IMR-90 (cell line): Measurements from ENCODE around the gene CD276. TPM values are rescaled to one million over a fixed set of nuclear protein-coding genes. Genes with fewer than 3 reads are reported as not detected.

ENCODE experiments used
- ATAC-seq: fragments of 200-7000 bp; cut with Tn5 transposase; 2 replicates; pipeline ENCODE4 v1.9.1; 2020; ENCODE audit warnings: low read depth, mild to moderate bottlenecking, moderate library complexity
- BruUV-seq: library from RNA; stranded (reverse); fragments of 400-500 nt; replicated peaks from 2 replicates; lab custom pipeline; 2021; lab: Mats Ljungman, UMichigan
- CTCF ChIA-PET: fragments of 300-600 bp; formaldehyde crosslinking; extraction: SDS; loops from one replicate; lab custom pipeline; 2021; ENCODE audit warnings: antibody characterized with exemption; lab: Yijun Ruan, JAX
- POLR2A ChIA-PET: fragments of 300-600 bp; sonication (Branson Sonifier 250); formaldehyde crosslinking; loops from one replicate; lab custom pipeline; 2022; ENCODE audit warnings: antibody characterized with exemption; ENCODE audit not compliant: unreplicated experiment; lab: Charles Lee
- DNase-seq: peaks from one replicate; pipeline ENCODE4 v3.0.0; 2013
- H2AFZ ChIP-seq: replicated peaks from 2 replicates; pipeline ENCODE3; 2013; ENCODE audit warnings: low read length, mild to moderate bottlenecking; ENCODE audit not compliant: poor library complexity
- H2AK5ac ChIP-seq: 2 replicates; pipeline ENCODE4 v1.6.1; 2013; ENCODE audit warnings: low read depth, low read length, inconsistent platforms
- H2AK9ac ChIP-seq: replicated peaks from 2 replicates; pipeline ENCODE3; 2013; ENCODE audit warnings: mild to moderate bottlenecking, low read depth, low read length, moderate library complexity; ENCODE audit not compliant: poor library complexity
- H2BK120ac ChIP-seq: 2 replicates; pipeline ENCODE4 v1.6.1; 2013; ENCODE audit warnings: low read depth, low read length, inconsistent platforms
- H2BK15ac ChIP-seq: 3 replicates; pipeline ENCODE4 v1.6.1; 2013; ENCODE audit warnings: low read depth, low read length, inconsistent platforms
- H2BK20ac ChIP-seq: 2 replicates; pipeline ENCODE4 v1.6.1; 2013; ENCODE audit warnings: low read depth, mild to moderate bottlenecking, inconsistent platforms, low read length, moderate library complexity
- H2BK5ac ChIP-seq: 2 replicates; pipeline ENCODE4 v1.6.1; 2013; ENCODE audit warnings: mild to moderate bottlenecking, low read depth, low read length, inconsistent platforms; ENCODE audit not compliant: poor library complexity, severe bottlenecking
- H3K14ac ChIP-seq: replicated peaks from 2 replicates; pipeline ENCODE4 v1.6.1; 2013; ENCODE audit warnings: low read depth, low read length, inconsistent platforms
- H3K18ac ChIP-seq: 2 replicates; pipeline ENCODE4 v1.6.1; 2013; ENCODE audit warnings: low read depth, low read length, control low read depth
- H3K23ac ChIP-seq: 2 replicates; pipeline ENCODE4 v1.6.1; 2013; ENCODE audit warnings: low read depth, low read length, inconsistent platforms
- H3K27ac ChIP-seq: 2 replicates; pipeline ENCODE4 v1.5.1; 2013; ENCODE audit warnings: mild to moderate bottlenecking, control low read depth, low read length; ENCODE audit not compliant: insufficient read depth
- H3K27me3 ChIP-seq: 2 replicates; pipeline ENCODE4 v1.6.1; 2013; ENCODE audit warnings: low read length; ENCODE audit not compliant: control insufficient read depth, insufficient read depth
- H3K36me3 ChIP-seq: 2 replicates; pipeline ENCODE4 v1.6.1; 2013; ENCODE audit warnings: low read length, mixed read lengths; ENCODE audit not compliant: control insufficient read depth, insufficient read depth
- H3K4ac ChIP-seq: 2 replicates; pipeline ENCODE4 v1.6.1; 2013; ENCODE audit warnings: low read depth, low read length, inconsistent platforms
- H3K4me1 ChIP-seq: 2 replicates; pipeline ENCODE4 v1.6.1; 2013; ENCODE audit warnings: low read length, mixed read lengths; ENCODE audit not compliant: control insufficient read depth, insufficient read depth
- H3K4me2 ChIP-seq: 2 replicates; pipeline ENCODE4 v1.6.1; 2013; ENCODE audit warnings: low read depth, mild to moderate bottlenecking, control low read depth, low read length, moderate library complexity
- H3K4me3 ChIP-seq: 2 replicates; pipeline ENCODE4 v1.5.1; 2013; ENCODE audit warnings: low read depth, mild to moderate bottlenecking, control low read depth, low read length, moderate library complexity; ENCODE audit not compliant: insufficient read depth
- H3K56ac ChIP-seq: 2 replicates; pipeline ENCODE4 v1.6.1; 2013; ENCODE audit warnings: low read length, inconsistent platforms; ENCODE audit not compliant: insufficient read depth; ENCODE audit errors: extremely low read depth
- H3K79me1 ChIP-seq, 2 experiments: 2 replicates each; pipeline ENCODE4 v1.6.1; 2013; ENCODE audit warnings: low read length in 2 of 2, inconsistent platforms in 1 of 2, low read depth in 1 of 2
- H3K9ac ChIP-seq: 2 replicates; pipeline ENCODE4 v1.6.1; 2013; ENCODE audit warnings: low read depth, low read length, control low read depth
- H3K9me1 ChIP-seq: 2 replicates; pipeline ENCODE4 v1.6.1; 2013; ENCODE audit warnings: low read length, inconsistent platforms; ENCODE audit not compliant: insufficient read depth
- H3K9me3 ChIP-seq: 2 replicates; pipeline ENCODE4 v1.6.1; 2013; ENCODE audit warnings: low read length; ENCODE audit not compliant: control insufficient read depth, insufficient read depth
- H4K20me1 ChIP-seq: 2 replicates; pipeline ENCODE4 v1.6.1; 2013; ENCODE audit warnings: low read length, inconsistent platforms; ENCODE audit not compliant: insufficient read depth
- H4K5ac ChIP-seq: 2 replicates; pipeline ENCODE4 v1.6.1; 2013; ENCODE audit warnings: mild to moderate bottlenecking, low read depth, low read length, control low read depth
- H4K8ac ChIP-seq, 2 experiments: 2 replicates each; pipeline ENCODE4 v1.6.1; 2013; ENCODE audit warnings: low read depth in 2 of 2, low read length in 2 of 2, control low read depth in 1 of 2, inconsistent platforms in 1 of 2
- H4K91ac ChIP-seq: 2 replicates; pipeline ENCODE4 v1.6.1; 2013; ENCODE audit warnings: low read depth, low read length, inconsistent platforms; ENCODE audit not compliant: insufficient read depth
- BHLHE40 ChIP-seq: fragments of 150-350 bp; IDR thresholded peaks from 2 replicates; pipeline ENCODE4 v1.6.1; 2016; ENCODE audit warnings: mild to moderate bottlenecking, low read depth, low read length
- CEBPB ChIP-seq: IDR thresholded peaks from 2 replicates; pipeline ENCODE4 v1.6.1; 2012; ENCODE audit warnings: low read depth, low read length, improper control_type of control experiment
- CHD1 ChIP-seq: IDR thresholded peaks from 2 replicates; pipeline ENCODE4 v1.6.1; 2012; ENCODE audit warnings: low read depth, low read length, improper control_type of control experiment
- CTCF ChIP-seq: conservative IDR thresholded peaks from 2 replicates; pipeline ENCODE4 v1.5.1; 2012; ENCODE audit warnings: mild to moderate bottlenecking, low read depth, low read length, improper control_type of control experiment
- ELK1 ChIP-seq: fragments of 150-350 bp; IDR thresholded peaks from 2 replicates; pipeline ENCODE4 v1.6.1; 2016; ENCODE audit warnings: low read depth, mild to moderate bottlenecking, low read length, moderate library complexity, borderline replicate concordance
- MAFK ChIP-seq: IDR thresholded peaks from 2 replicates; pipeline ENCODE4 v1.6.1; 2012; ENCODE audit warnings: low read depth, low read length, improper control_type of control experiment
- MAZ ChIP-seq: IDR thresholded peaks from 2 replicates; pipeline ENCODE4 v1.6.1; 2012; ENCODE audit warnings: low read depth, mild to moderate bottlenecking, low read length, improper control_type of control experiment, moderate library complexity, borderline replicate concordance
- MXI1 ChIP-seq: IDR thresholded peaks from 2 replicates; pipeline ENCODE4 v1.6.1; 2012; ENCODE audit warnings: low read depth, mild to moderate bottlenecking, low read length, moderate library complexity, borderline replicate concordance
- NFE2L2 ChIP-seq: fragments of 150-350 bp; IDR thresholded peaks from 2 replicates; pipeline ENCODE4 v1.6.1; 2016; ENCODE audit warnings: low read depth, mild to moderate bottlenecking, low read length
- POLR2A ChIP-seq: IDR thresholded peaks from 2 replicates; pipeline ENCODE4 v1.6.1; 2012; ENCODE audit warnings: mild to moderate bottlenecking, low read depth, low read length
- RAD21 ChIP-seq: IDR thresholded peaks from 2 replicates; pipeline ENCODE4 v1.6.1; 2012; ENCODE audit warnings: low read length, improper control_type of control experiment
- RCOR1 ChIP-seq: IDR thresholded peaks from 2 replicates; pipeline ENCODE4 v1.6.1; 2012; ENCODE audit warnings: mild to moderate bottlenecking, low read length, improper control_type of control experiment; ENCODE audit not compliant: insufficient replicate concordance
- RFX5 ChIP-seq: IDR thresholded peaks from 2 replicates; pipeline ENCODE4 v1.8.0; 2012; ENCODE audit warnings: low read depth, mild to moderate bottlenecking, low read length, moderate library complexity
- SMC3 ChIP-seq: fragments of 150-350 bp; IDR thresholded peaks from 2 replicates; pipeline ENCODE4 v1.6.1; 2016; ENCODE audit warnings: low read depth, mild to moderate bottlenecking, antibody characterized with exemption, low read length, moderate library complexity
- USF2 ChIP-seq: fragments of 150-350 bp; IDR thresholded peaks from 2 replicates; pipeline ENCODE4 v1.6.1; 2017; ENCODE audit warnings: mild to moderate bottlenecking, antibody characterized with exemption, low read length, low read depth
- WGBS, 2 experiments: methylation state at CpG; one replicate each; pipeline versions ENCODE4 v1.1.5 to v1.1.7; 2013; ENCODE audit warnings: missing lambda C conversion rate in 2 of 2; ENCODE audit not compliant: insufficient read length in 1 of 2; ENCODE audit errors: extremely low coverage in 2 of 2; 5-methylcytosine and 5-hydroxymethylcytosine counted together
- dilution Hi-C: fragments of 300-500 bp; cut with HindIII; formaldehyde crosslinking; loops from one replicate; pipeline ENCODE4 v1.14.3; 2018; ENCODE audit warnings: low sequenced_read_pairs; ENCODE audit not compliant: unreplicated experiment
- in situ Hi-C: fragments of 300-500 bp; cut with MboI; formaldehyde crosslinking; loops from 3 replicates; pipeline ENCODE4 v1.14.3; 2019; ENCODE audit warnings: low sequenced_read_pairs, inconsistent platforms, mixed read lengths
- intact Hi-C: fragments of 100-400 bp; cut with micrococcal nuclease; formaldehyde crosslinking; loops from 2 replicates; pipeline ENCODE4 v1.10.0; 2022
- polyA plus RNA-seq, 3 experiments: library from polyadenylated mRNA; depleted of rRNA; stranded (reverse); fragments of >200 nt; gene quantifications; 2 replicates each; pipeline ENCODE4 v1.2.3, GENCODE V29; 2012; ENCODE audit warnings: low replicate concordance in 1 of 3
- total RNA-seq: library from RNA; depleted of rRNA; stranded (reverse); fragments of >200 nt; gene quantifications from 2 replicates; pipeline ENCODE4 v1.2.3, GENCODE V29; 2012

Gene CD276
- total and polyA plus RNA-seq, 2 of the 4 experiments (the other 2 are of a cell fraction), result 30.8 to 149 TPM

- Histone ChIP-seq H2BK20ac (no peak overlapping the region), H2BK15ac (0 out of 3 replicates have a peak overlapping the region, but pooled peaks have one; percentile 44), H3K4ac (peak overlapping the region; percentile 89), H4K20me1 (peaks cover 58% of the 10 kb centered on the region), H4K8ac (peak overlapping the region in 1 of 2 experiments; percentile 39; a peak in 2 of 4 replicates), H3K4me2 (peak overlapping the region; percentile 33), H4K91ac (no peak overlapping the region), H3K79me1 (peaks cover 8 to 70% of the 10 kb centered on the region in 2 experiments), H3K9ac (no peak overlapping the region), H3K4me3 (no peak overlapping the region), H3K9me1 (peaks cover 53% of the 10 kb centered on the region), H3K9me3 (no peaks in the 10 kb centered on the region), H3K14ac (peak overlapping the region; percentile 71; the same call in 1 of the 2 replicates), H3K56ac (no peak overlapping the region), H4K5ac (no peak overlapping the region), H3K4me1 (peaks cover 42% of the 10 kb centered on the region), H3K27ac (peak overlapping the region; percentile 36), H3K36me3 (no peaks in the 10 kb centered on the region), H3K27me3 (no peaks in the 10 kb centered on the region), H2AFZ (peak overlapping the region; percentile 5), H2AK5ac (peak overlapping the region; percentile 69), H3K23ac (peak overlapping the region; percentile 93; the same call in 1 of the 2 replicates), H2BK120ac (no peak overlapping the region), H2AK9ac (peak overlapping the region; percentile 79), H2BK5ac (peak overlapping the region; percentile 21), H3K18ac (no peak overlapping the region)
- in situ Hi-C loops, result no loop called here
- dilution Hi-C loops, result no loop called here
- no CpG with 5 or more reads among the region's 4 CpGs for WGBS, 2 experiments
- BruUV-seq, result no TSS peak
- DNase-seq, result peak; percentile 97
- ChIA-PET POLR2A (no interaction called here), CTCF (interaction anchor here (0.8 to 3.0 kb wide), 5 partner anchors 9 to 51 kb away, joined by 3 to 10 read pairs (median 4); no protein-coding TSS in a partner anchor)
- ATAC-seq, result no peak
- intact Hi-C loops, result no loop called here
- TF ChIP-seq BHLHE40 (peak; percentile 36), MAZ (no peak; the same call in 1 of the 2 replicates), NFE2L2 (no peak), SMC3 (no peak), CEBPB (0 out of 2 replicates have a peak, but pooled peaks have one; percentile 10), CTCF (no peak), RFX5 (no peak), USF2 (peak; percentile 44; the same call in 1 of the 2 replicates), MXI1 (0 out of 2 replicates have a peak, but pooled peaks have one; percentile 37), RAD21 (no peak), CHD1 (no peak), POLR2A (peak; percentile 25; the same call in 1 of the 2 replicates), RCOR1 (no peak), ELK1 (no peak), MAFK (no peak)
These were observed 2.6 kb downstream of the CD276 start for GRCh38 chr15:73686781-73687256.
